ENCODE data around the gene LRFN4.
A peak's percentile ranks its signal among the peaks of the same experiment; 100 is the strongest.

The LRFN4 gene

GRCh38 chr11:66845876-66846212 is 11.0 kb upstream of the LRFN4 start:
- peak; percentile 39 for DNase-seq

GRCh38 chr11:66846671-66847091 is 10.2 kb upstream of the LRFN4 start:
- DNase-seq, result peak; percentile 45

- DNase-seq, result peak; percentile 47
Measured at GRCh38 chr11:66847461-66848232, 9.2 kb upstream of the LRFN4 start.

- DNase-seq, result peak; percentile 48
Measured at GRCh38 chr11:66848671-66849500, 8.0 kb upstream of the LRFN4 start.

- no peak for DNase-seq
Measured at GRCh38 chr11:66849501-66850234, 7.2 kb upstream of the LRFN4 start.

GRCh38 chr11:66850235-66850587 is 6.7 kb upstream of the LRFN4 start:
- DNase-seq, result no peak

GRCh38 chr11:66850588-66851238 is 6.2 kb upstream of the LRFN4 start:
- DNase-seq, result no peak

- DNase-seq, result no peak
Measured at GRCh38 chr11:66851239-66851596, 5.6 kb upstream of the LRFN4 start.

GRCh38 chr11:66851698-66852465 is 5.0 kb upstream of the LRFN4 start:
- DNase-seq, result no peak

GRCh38 chr11:66852466-66853241 is 4.2 kb upstream of the LRFN4 start:
- no peak for DNase-seq

- DNase-seq, result no peak
Measured at GRCh38 chr11:66853242-66854229, 3.3 kb upstream of the LRFN4 start.

- no peak for DNase-seq
Measured at GRCh38 chr11:66854231-66854661, 2.6 kb upstream of the LRFN4 start.

- DNase-seq, result no peak
Measured at GRCh38 chr11:66854729-66855211, 2.1 kb upstream of the LRFN4 start.

GRCh38 chr11:66855574-66856495 is 1.0 kb upstream of the LRFN4 start:
- peak; percentile 91 for DNase-seq

- DNase-seq, result no peak
Measured at GRCh38 chr11:66857234-66857926, 516 bp downstream of the LRFN4 start.

GRCh38 chr11:66857927-66858185 is 992 bp downstream of the LRFN4 start:
- no peak for DNase-seq

- DNase-seq, result no peak
Measured at GRCh38 chr11:66858186-66858938, 1.5 kb downstream of the LRFN4 start.
